HK-2 (cell line): ENCODE measurements around the gene PPY.
"Not testable (repeated sequence)": the region's sequence is repeated elsewhere in the genome, so short reads cannot be mapped to it uniquely, and the experiment has no call there.

Source experiments
- DNase-seq: peaks from one replicate; pipeline ENCODE4 v3.0.0-alpha.2; 2018; ENCODE audit not compliant: unreplicated experiment

PPY gene

DNA sequence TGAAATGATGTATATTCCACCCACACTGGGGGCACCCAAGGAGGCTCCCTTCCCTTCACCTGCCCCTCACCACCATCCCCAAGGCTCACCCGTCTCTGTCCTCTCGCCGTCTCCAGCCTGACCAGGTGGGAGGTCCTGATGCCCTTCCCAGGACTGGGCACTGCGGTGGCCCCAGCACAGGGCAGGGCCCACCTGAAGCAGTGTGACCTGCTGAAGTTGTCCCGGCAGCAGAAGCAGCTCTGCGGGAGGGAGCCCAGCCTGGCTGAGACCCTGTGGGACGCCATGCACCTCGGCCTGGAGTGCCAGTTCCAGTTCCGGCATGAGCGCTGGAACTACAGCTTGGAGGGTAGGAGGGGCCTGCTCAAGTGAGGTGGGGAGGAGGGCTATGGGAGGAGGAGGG, 9.9 kb downstream of the PPY start:
- DNase-seq = no peak

DNA sequence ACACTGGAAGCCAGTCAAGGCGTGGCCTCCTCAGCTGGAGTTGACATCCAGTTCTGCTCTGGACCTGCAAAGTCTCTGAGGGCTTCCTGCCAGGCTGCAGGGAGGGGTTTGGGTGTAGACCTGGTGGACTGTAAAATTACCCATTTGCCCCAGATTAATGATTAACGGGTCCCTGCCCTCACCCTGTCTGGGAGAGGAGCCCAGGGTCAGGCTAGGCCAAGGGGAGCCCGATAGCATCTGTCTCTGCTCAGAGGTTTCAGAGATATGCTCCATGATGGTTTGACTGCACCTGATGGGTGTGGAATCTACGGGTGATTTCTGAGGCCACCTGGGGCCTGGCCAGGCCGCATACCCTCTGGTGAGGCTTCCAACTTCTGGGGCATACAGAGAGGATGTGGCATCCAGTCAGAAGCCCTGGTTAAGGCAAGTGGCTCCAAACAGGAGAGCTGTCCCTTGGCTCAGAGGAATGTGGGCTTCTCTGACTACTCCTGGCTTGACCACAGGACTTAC, 11.2 kb downstream of the PPY start:
- peak; percentile 26 for DNase-seq

DNA sequence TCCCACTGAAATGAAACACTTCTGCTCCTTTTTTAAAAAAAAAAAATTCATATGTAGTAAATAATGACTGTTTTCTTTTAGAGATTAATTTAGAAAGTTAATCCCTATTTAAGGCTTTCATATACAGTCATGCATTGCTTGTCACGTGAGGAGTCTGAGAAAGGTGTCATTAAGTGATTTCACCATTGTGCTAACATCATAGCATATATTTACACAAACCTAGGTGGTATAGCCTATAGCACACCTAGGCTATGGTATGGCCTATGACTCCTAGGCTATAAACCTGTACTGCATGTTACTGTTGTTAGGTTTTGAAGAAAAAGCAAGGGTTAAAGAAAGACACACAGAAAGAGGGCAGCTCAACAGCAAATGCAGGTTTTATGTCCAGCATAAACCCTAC, 13.7 kb downstream of the PPY start:
- no peak for DNase-seq

DNA sequence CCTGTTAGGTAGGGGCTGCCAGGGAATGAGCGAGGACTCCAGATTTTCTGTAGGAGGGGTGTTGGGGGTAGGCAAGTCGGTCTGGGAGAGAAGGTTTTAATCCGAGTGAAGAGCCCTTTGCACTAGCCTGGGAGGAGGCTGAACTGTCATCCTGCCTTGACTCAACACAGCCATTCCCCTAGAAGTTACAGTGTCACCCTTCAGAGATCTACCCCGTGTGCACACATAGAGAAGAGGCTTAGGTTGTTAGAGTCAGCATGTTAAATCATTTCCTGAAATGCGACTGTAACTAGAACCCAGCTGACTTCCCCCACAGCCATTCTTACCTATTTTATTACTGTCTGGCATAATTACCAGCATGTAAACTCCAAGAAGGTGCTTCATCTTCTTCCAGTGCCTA, 14.3 kb downstream of the PPY start:
- not testable (repeated sequence) for DNase-seq

DNA sequence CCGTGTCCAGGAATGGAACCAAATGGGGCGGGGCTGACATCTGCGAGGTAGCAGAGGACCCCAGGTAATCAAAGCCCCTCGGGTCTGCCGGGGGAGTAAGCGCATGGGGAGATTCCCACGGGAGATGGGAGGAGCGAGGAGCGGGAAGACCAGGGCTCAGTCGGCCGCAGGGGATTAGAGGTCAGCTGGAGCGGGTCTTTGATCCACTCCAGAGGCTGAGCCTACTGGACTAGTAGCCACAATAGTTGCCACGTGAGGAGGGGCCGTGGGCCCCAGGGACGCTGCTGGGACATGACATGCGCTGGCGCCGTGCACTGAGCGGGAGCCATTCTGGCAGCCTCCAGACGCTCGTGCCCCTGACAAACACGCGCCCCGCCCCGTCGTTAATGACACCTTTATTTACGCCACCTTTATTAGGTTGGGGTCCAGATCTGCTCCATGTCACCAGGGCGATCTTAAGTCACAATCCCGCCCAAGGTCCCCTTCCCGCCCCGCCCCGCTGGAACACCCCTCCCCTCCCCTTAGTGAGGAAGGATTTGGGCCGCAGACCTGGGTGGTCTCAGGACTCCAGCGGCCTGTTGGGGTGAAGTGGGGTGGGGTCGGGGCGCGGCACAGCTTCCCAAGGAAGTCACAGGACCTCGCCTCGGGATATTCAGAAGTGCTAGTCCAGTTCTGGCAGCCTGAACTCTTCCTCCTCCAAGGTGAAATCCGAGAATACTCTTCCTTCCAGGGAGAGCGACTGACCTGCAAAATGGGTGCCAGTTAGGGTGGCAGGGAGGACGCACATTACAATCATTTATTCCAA, 15.0 kb downstream of the PPY start:
- DNase-seq = no peak

DNA sequence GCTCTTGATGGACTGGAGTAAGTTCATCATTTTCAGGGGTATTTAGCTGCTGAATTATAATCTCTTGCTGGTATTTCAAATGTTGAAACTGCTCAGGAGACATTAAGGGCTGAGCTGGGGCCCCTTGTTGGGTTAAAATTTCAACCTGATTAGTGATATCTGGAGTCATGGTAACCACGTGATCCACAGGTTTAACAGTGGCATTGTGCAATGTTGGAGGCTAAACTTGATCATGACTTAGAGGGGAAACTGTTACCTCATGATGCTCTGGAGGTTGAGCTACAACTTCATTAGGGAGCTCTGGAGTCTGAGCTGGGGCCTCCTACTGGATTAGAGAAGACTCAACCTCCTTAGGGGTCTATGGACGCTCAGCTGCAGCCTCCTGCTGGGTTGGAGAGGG, 17.7 kb downstream of the PPY start:
- no peak for DNase-seq

DNA sequence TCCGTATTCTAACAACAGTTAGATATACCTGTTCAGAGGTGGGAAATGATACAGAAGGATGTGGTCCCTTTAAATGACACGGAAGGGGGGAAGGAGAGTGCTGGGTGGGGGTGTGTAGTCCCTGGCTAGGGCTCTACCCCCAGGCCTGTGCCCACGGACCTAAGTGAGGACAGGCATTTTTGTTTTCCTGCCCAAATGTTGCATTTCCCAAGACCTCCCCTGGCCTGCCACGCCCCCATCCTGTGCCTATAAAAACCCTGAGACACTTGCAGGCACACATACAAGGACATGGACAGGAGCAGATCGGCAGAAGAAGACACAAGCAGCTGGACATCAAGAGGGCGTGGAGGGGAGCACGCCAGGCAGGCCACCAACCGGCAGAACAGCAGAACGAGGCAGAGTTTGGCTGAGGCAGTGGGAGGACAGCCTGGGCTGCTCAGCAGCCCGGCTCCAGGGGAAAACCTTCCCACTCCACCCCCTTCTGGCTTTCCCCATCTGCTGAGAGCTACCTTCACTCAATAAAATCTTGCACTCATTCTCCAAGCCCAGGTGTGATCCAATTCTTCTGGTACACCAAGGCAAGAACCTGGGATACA, 21.7 kb downstream of the PPY start:
- DNase-seq = no peak

DNA sequence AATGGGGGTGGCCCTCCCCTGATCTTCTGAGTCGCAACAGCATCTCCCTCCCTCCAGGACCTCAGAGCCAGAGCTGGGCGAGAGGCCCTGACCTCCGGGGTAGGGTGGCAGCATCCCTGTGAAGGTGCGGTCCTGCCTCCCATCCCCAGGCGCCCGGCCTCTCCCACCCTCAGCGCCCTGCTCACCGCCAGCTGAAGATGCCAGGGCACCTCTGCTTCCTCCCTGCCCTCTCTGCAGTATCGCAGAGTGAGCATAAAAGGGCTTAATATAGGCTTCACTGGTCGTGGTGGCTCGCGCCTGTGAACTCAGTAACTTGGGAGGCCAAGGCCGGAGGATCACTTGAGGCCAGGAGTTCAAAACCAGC, 24.3 kb downstream of the PPY start:
- DNase-seq = no peak

DNA sequence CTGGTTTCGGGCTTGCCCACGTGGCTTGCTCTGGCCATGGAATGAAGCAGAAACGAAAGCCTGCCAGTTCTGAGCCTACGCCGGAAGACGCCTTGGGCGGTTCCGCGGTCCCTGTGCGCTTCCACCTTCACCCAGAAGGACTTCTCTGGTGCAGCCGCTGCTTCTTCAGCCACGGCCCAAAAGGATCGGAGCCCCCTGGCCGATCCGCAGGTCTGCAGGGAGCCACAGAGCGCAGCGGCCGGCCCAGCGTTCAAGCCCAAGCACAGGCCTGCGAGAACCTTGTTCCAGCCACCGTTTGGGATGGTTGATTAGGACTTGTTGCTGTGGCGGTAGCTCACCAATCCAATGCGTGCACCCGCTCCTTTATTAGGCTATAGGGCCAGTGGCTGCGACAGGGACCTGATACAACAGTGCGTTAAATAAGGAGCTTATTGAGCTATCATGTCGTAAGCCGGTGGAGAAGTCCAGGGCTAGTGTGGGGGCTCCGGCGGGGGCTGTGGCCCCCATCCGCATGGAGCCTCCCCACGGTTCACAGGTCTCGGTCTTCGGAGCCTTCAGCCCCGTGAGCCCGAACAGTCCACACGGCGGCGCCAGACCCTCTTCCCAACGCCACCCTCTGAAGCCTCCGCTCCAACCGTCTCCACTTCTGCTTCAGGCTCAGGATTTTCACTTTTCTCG, 24.8 kb downstream of the PPY start:
- DNase-seq = no peak

DNA sequence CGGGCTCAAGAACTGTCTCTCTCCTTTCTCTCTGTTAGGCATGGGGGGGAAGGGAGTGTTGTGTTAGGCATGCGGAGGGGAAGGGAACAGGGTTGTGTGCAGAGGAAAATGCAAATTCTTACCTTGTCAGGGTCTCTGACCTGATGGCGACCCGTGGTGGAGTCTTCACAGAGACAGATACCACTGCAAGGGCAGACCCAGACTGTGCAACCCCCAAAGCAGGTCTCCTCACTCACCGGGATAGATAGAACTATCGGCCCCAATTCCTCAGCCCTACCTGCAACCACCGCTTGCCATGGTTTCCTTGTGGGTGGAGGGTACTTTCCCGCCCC, 25.3 kb downstream of the PPY start:
- no peak for DNase-seq

DNA sequence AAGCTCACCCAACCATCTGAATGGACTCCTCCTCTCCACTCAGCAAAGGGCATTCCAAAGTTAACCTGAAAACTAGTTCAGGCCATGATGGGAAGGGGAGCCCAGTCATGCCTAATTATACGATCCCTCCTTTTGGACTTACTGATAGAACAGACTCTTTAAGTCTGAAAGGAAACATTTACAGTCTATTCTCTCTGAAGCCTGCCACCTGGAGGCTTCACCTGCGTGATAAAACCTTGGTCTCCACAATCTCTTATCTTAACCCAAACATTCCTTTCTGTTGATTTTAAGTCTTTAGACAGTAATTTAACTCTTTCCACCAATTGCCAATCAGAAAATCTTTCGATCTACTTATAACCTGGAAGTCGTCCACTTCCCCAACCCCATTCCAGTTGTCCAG, 25.9 kb downstream of the PPY start:
- DNase-seq = no peak

DNA sequence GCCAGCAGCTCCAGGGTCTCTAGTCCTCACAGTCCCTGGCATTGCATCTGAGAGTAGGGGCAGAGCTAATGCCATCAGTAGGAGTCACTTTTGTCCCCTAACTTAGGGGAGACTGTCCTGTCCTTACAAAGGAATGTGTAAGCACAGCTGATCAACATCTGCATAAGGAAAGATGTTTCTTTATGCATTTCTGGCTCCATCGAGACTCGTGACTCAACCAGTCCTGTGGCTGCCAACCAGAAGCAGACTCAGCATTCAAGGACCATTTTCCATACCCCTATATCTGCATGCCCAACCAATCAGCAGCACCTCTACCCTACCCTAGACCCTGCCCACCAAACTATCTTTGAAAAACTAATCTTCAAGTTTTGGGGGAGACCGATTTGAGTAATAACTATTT, 26.7 kb downstream of the PPY start:
- no peak for DNase-seq

DNA sequence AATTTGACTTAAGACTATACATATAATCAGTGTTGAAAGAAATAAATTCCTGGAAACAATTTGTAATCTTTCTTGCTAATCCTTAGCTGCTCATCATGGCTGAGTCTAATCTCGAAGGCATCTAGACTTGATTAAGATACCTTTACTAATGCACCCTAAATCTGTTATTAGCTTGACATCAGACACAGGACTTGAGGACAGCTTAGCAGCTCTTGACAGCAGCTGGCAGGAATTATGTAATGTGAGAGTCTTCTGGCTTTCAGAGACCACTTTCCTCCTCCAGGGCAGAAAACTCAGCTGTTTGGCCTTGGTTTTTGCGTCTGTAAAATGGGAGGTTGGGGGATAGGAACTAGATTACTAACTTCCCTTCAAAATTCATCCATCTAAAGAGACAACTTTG, 27.8 kb downstream of the PPY start:
- DNase-seq = no peak

DNA sequence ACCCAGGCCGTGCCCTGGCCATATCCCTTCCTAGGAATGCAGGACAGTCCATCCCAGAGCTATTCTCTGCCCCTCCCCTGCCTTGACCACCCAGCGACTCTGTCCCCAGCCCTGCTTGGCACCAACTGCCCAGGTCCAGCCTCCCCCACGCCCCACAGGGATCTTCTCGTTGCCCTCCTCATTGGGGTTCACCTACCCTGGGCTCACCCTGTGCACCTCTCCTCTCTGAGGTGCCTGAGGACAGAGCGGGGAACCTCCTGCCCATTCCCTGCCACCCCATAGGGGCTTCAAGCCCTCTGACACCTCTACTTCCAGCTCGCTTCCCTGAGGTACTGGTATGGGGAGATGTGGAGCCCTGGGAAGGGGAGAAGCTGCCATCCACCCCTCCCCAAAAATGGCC, 28.7 kb downstream of the PPY start:
- no peak for DNase-seq

DNA sequence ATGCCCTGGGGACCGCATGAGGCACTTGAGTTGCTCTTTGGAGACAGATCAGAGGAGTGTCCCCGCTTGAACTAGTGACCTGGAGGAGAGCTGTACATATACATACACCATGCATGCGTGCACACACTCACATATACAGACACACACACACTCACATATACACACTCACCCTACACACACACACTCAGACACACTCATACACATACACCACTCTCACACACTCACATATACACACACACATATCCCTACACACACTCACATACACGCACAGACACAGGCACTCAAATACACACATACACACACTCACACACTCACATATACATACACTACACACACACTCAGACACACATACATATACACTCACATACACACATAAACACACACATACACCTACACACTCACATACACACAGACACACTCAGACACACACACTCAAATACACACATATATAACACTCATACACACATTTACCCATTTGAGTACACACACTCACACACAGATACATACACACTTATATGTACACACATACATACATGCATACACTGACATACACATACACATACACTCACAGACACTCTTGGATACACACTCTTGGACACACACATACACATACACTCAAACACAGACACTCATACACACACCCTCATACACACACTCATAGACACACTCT, 29.5 kb downstream of the PPY start:
- no peak for DNase-seq

DNA sequence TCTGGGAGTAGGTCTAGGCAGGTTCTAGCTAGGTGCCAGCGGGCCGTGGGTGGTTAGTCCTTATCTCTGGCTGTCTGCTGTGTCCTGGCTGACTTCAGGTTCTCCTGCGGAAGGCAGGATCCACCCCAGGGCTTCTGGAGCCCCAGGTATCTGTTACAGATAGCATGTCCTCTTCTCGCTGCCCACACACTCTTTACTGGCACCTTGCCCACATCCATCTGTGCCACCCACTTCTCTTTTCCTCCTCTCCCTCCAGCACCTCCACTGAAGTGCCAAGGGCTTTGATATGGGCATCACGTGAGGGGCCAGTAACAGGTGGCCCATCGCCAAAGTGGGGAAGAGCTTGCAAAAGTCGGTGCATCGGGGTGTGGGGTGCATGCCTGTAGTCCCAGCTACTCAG, 30.4 kb downstream of the PPY start:
- DNase-seq = no peak

DNA sequence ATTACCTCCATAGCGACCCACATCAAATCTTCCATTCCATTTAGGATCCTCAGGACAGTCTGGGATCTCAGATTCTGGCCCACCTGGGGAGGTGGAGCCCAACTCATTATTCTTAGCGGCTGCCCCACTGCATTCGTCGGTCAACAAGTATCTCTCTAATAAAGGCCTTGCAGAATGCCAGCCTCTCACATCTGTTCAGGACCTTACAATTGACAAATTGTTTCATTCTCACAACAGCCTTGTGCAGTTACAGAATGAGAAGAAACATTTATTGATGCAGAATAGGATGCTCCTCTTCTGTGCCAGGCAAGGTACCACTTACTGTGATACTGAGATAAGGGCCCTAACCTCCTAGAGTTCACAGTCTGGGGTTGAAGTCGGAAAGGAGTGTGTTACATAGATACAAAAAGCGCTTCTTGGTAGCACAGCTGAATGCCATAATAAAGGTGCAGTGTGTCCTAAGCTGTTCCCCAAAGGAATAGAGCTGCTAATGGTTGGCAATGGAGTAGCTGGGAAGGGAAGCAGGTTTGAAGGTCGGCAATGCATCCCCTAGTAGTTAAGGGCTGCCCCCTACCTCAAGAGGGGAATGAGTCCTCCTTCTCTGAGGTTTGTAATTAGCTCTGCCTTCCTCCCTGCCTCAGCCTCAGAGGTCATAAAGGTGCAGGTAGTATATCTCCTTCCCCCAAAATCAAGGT, 32.6 kb downstream of the PPY start:
- DNase-seq = no peak

DNA sequence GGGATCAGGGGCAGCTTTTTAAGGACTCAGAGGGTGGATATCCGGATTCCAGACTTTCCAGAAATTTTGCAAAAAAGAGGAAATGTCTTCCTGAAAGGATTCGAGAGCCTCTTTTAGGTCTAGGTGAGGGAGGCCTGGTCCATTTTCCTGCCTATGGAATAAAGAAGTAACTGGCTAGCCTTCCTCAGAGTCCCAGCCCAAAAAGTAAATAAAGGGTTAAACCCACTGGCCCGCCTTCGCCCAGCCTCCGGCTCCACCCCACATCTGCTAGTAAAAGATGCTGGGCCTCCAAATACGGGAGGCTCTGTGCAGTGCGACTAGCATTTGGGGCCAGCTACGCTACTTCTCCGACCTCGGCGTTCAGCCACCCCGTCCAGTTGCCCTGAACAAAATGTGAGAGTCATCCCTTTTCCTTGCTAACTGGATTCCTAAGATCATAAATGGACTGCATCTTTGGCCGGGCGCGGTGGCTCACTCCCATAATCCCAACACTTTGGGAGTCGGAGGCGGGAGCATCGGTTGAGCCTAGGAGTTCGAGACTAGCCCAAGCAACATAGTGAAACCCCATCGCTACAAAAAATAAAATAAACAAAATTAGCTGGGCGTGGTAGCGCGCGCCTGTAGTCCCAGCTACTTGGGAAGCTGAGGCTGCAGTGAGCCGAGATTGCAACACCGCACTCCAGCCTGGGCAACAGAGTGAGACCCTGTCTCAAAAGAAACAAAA, 34.1 kb downstream of the PPY start:
- DNase-seq = peak; percentile 24

DNA sequence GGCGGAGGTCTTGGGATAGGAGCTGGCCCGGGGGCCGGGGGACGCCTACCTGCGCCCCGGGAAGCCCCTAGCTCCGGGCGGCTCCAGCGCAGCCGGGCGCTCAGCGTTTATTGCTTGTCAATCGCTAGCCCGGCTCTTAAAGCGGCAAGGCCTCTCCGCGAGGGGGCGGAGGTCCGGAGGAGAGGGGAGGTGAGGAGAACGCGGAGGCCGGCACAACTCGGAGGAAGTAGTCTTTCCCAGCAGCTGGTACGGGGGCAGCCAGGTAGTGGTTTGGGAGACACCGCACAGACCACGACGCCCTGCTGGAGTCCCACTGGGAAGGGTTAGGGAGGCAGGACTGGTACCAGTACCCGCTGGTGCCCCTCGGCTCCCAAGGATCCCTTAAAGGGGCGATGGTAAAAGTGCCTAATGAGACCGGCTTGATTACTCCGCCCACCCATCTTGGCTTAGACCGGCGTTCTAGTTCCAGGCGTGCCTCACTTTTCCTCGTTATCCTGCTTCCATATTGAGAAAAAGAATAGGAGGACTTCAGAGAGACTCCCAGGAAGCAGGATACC, 34.8 kb downstream of the PPY start, which contains the start of gene MPP2:
Gene MPP2, minus strand, starts transcription at position 112 of the 557 bp plus-strand sequence. CDS start 3,076 bp downstream, outside the sequence.
- DNase-seq = peak; percentile 65

DNA sequence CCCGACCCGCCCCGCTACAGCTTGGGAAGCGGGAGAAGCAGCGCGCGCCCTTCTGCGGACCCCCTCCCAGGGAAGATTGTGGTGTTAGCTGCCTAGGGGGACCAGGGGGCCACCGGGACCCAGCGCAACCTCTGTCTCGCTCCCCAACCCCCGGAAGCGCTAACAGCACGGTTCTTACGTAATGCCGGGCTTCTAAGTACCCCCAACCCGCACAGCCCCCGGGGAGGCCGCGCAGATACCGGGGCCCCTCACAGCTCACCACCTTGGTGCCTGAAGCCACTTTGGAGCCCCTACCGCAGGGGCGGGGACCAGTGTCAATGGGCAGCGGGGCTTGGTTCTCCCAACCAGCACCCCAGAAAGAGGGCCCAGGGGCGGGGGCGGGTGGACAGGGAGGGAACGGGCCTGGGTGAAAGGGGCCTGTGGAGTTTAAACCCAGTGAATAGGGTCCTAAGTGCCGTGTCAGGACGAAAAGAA, 35.3 kb downstream of the PPY start:
- DNase-seq = no peak
